Keratinocyte (primary cell): ENCODE measurements around the gene LCOR. TPM values are rescaled to one million over a fixed set of nuclear protein-coding genes. Genes with fewer than 3 reads are reported as not detected.

Experiments used
- DNase-seq: peaks from one replicate; pipeline ENCODE4 v3.0.0-alpha.2; 2011; ENCODE audit warnings: low read depth, missing footprints, low spot score
- FAIRE-seq: peaks from 2 replicates; lab custom pipeline; 2011; peaks lifted over from hg19 to GRCh38; lab: Jason Lieb, UNC
- H2AFZ ChIP-seq: 2 replicates; pipeline ENCODE4 v1.6.0; 2012; ENCODE audit warnings: low read length, control low read depth, inconsistent platforms; ENCODE audit not compliant: control insufficient read depth
- H3K27ac ChIP-seq: 2 replicates; pipeline ENCODE4 v1.5.1; 2011; ENCODE audit warnings: low read length; ENCODE audit not compliant: control insufficient read depth, insufficient read depth
- H3K27me3 ChIP-seq: 3 replicates; pipeline ENCODE4 v1.6.0; 2011; ENCODE audit warnings: low read length; ENCODE audit not compliant: control insufficient read depth, insufficient read depth; ENCODE audit errors: extremely low read depth
- H3K36me3 ChIP-seq, 2 experiments: 2 replicates in 1 of 2; 3 replicates in 1 of 2; pipeline ENCODE4 v1.5.1; 2011; ENCODE audit warnings: low read length in 2 of 2, mild to moderate bottlenecking in 1 of 2; ENCODE audit not compliant: control insufficient read depth in 2 of 2, insufficient read depth in 2 of 2; ENCODE audit errors: extremely low read depth in 1 of 2
- H3K4me1 ChIP-seq: 3 replicates; pipeline ENCODE4 v1.5.1; 2011; ENCODE audit warnings: low read length; ENCODE audit not compliant: control insufficient read depth, insufficient read depth; ENCODE audit errors: extremely low read depth
- H3K4me2 ChIP-seq: 3 replicates; pipeline ENCODE4 v1.6.0; 2011; ENCODE audit warnings: low read depth, low read length; ENCODE audit not compliant: control insufficient read depth, insufficient read depth; ENCODE audit errors: extremely low read depth
- H3K4me3 ChIP-seq, 3 experiments: fragments of 200-600 bp in 1 of 3; sonication (generic) in 1 of 3; 2 replicates in 2 of 3; 3 replicates in 1 of 3; pipeline ENCODE4 v1.5.1; 2011 to 2016; ENCODE audit warnings: low read length in 3 of 3, mild to moderate bottlenecking in 3 of 3, control low read depth in 2 of 3, inconsistent platforms in 1 of 3, low read depth in 1 of 3, mixed read lengths in 1 of 3, mixed run types in 1 of 3, moderate library complexity in 1 of 3; ENCODE audit not compliant: control insufficient read depth in 2 of 3, insufficient read depth in 2 of 3; ENCODE audit errors: extremely low read depth in 1 of 3
- H3K79me2 ChIP-seq: 2 replicates; pipeline ENCODE4 v1.6.0; 2012; ENCODE audit warnings: low read length; ENCODE audit not compliant: control insufficient read depth, insufficient read depth
- H3K9ac ChIP-seq: 3 replicates; pipeline ENCODE4 v1.6.0; 2011; ENCODE audit warnings: low read length; ENCODE audit not compliant: control insufficient read depth, insufficient read depth; ENCODE audit errors: extremely low read depth
- H3K9me1 ChIP-seq: 3 replicates; pipeline ENCODE4 v1.6.0; 2011; ENCODE audit warnings: low read length; ENCODE audit not compliant: control insufficient read depth, insufficient read depth; ENCODE audit errors: extremely low read depth
- H3K9me3 ChIP-seq: 2 replicates; pipeline ENCODE4 v1.5.1; 2012; ENCODE audit warnings: low read depth, low read length; ENCODE audit not compliant: control insufficient read depth
- H4K20me1 ChIP-seq: 3 replicates; pipeline ENCODE4 v1.6.0; 2011; ENCODE audit warnings: low read length; ENCODE audit not compliant: control insufficient read depth, insufficient read depth; ENCODE audit errors: extremely low read depth
- CTCF ChIP-seq, 3 experiments: IDR thresholded peaks in 1 of 3; conservative IDR thresholded peaks in 1 of 3; optimal IDR thresholded peaks in 1 of 3; 2 replicates in 2 of 3; 3 replicates in 1 of 3; pipeline versions ENCODE3 to v1.5.1; 2011; ENCODE audit warnings: low read length in 3 of 3, mild to moderate bottlenecking in 3 of 3, moderate library complexity in 2 of 3, control low read depth in 1 of 3, inconsistent platforms in 1 of 3; ENCODE audit not compliant: insufficient read depth in 2 of 3; ENCODE audit errors: extremely low read depth in 1 of 3
- EZH2 ChIP-seq: IDR thresholded peaks from one replicate; pipeline ENCODE4 v1.6.1; 2012; ENCODE audit warnings: inconsistent platforms, mild to moderate bottlenecking, low read length, moderate library complexity
- dilution Hi-C: fragments of 300-500 bp; cut with MboI; formaldehyde crosslinking; loops from one replicate; pipeline ENCODE4 v1.7.0; 2020; ENCODE audit warnings: low sequenced_read_pairs; ENCODE audit not compliant: extremely low pct_ligation_motif_present
- polyA plus RNA-seq, 5 experiments: library from polyadenylated mRNA; depleted of rRNA in 3 of 5; stranded (reverse) in 3 of 5; stranded (forward) in 1 of 5; unstranded in 1 of 5; fragments of >200 nt; gene quantifications; 1 replicate in 1 of 5; 2 replicates in 3 of 5; 3 replicates in 1 of 5; pipeline versions ENCODE4 v1.2.1 to v1.2.3, GENCODE V29; 2011 to 2012; ENCODE audit warnings: missing spikeins in 2 of 5, low read depth in 1 of 5, low replicate concordance in 1 of 5

LCOR gene
- polyA plus RNA-seq, 1 donor (not counting 4 experiments of a cell fraction or from before 2014, with no cell fraction given), result 11.4 TPM

GRCh38 chr10:96964131-96964530 is 132.0 kb downstream of the LCOR start:
- DNase-seq (no peak), FAIRE-seq (no peak)
- H3K4me3 ChIP-seq, result no peak overlapping the region
- H3K4me2 ChIP-seq, result no peak overlapping the region
- no peak for TF ChIP-seq CTCF (optimal IDR thresholded peaks at IDR 0.05 in 1 of 3, IDR thresholded peaks at IDR 0.05 in 1 of 3, conservative IDR thresholded peaks at IDR 0.05 in 1 of 3; ENCODE audit: extremely low read depth in 1 of 3, insufficient read depth in 2 of 3, low read length in 3 of 3)
- TF ChIP-seq EZH2, result no peak
- no peaks in the 10 kb centered on the region for H3K4me1 ChIP-seq
- H3K79me2 ChIP-seq, result no peaks in the 10 kb centered on the region
- H3K36me3 ChIP-seq, result no peaks in the 10 kb centered on the region
- dilution Hi-C loops, result no loop called here
- no peaks in the 10 kb centered on the region for H4K20me1 ChIP-seq
- no peak overlapping the region for H3K27ac ChIP-seq
- H3K27me3 ChIP-seq, result no peaks in the 10 kb centered on the region
- H3K9me3 ChIP-seq, result no peaks in the 10 kb centered on the region
- no peak overlapping the region for H3K9ac ChIP-seq
- H3K9me1 ChIP-seq, result no peaks in the 10 kb centered on the region
- no peak overlapping the region for H2AFZ ChIP-seq

- no peaks in the 10 kb centered on the region for H3K9me1 ChIP-seq
- no peak for TF ChIP-seq CTCF (optimal IDR thresholded peaks at IDR 0.05 in 1 of 3, IDR thresholded peaks at IDR 0.05 in 1 of 3, conservative IDR thresholded peaks at IDR 0.05 in 1 of 3; ENCODE audit: extremely low read depth in 1 of 3, insufficient read depth in 2 of 3, low read length in 3 of 3)
- TF ChIP-seq EZH2, result no peak
- H3K79me2 ChIP-seq, result no peaks in the 10 kb centered on the region
- H3K9me3 ChIP-seq, result no peaks in the 10 kb centered on the region
- FAIRE-seq, result no peak
- dilution Hi-C loops, result no loop called here
- H3K9ac ChIP-seq, result no peak overlapping the region
- H3K27me3 ChIP-seq, result no peaks in the 10 kb centered on the region
- H4K20me1 ChIP-seq, result no peaks in the 10 kb centered on the region
- no peak overlapping the region for H3K27ac ChIP-seq
- H2AFZ ChIP-seq, result no peak overlapping the region
- no peak for DNase-seq
- no peak overlapping the region for H3K4me2 ChIP-seq
- H3K36me3 ChIP-seq, result no peaks in the 10 kb centered on the region
- no peak overlapping the region for H3K4me3 ChIP-seq
- H3K4me1 ChIP-seq, result no peaks in the 10 kb centered on the region
These were observed 135.7 kb downstream of the LCOR start for GRCh38 chr10:96967847-96968246.
